Right lobe of liver (tissue), 6 donors: ENCODE results near the gene FUT1. TPM values are rescaled to one million over a fixed set of nuclear protein-coding genes. Genes with fewer than 3 reads are reported as not detected.
"Not testable (repeated sequence)": the region's sequence is repeated elsewhere in the genome, so short reads cannot be mapped to it uniquely, and the experiment has no call there.

Experiments used
- ATAC-seq, 4 donors: fragments of 200-7000 bp; cut with Tn5 transposase; one replicate each; pipeline ENCODE4 v1.9.1; 2020; ENCODE audit warnings: mild to moderate bottlenecking in 4 of 4, moderate library complexity in 4 of 4
- DNase-seq, 3 donors: peaks; one replicate each; pipeline ENCODE4 v3.0.0-alpha.2; 2020
- H3K27ac ChIP-seq, 3 donors: fragments of 200-600 bp; one replicate each; pipeline ENCODE4 v1.8.0; 2022
- H3K27me3 ChIP-seq, 2 donors: fragments of 200-600 bp; one replicate each; pipeline ENCODE4 v1.8.0; 2022
- H3K36me3 ChIP-seq, 4 donors: fragments of 200-600 bp; sonication (generic) in 1 of 4; one replicate each; pipeline versions ENCODE4 v1.5.1 to v1.8.0; 2017 to 2022; ENCODE audit warnings: control low read depth in 1 of 4
- H3K4me1 ChIP-seq, 4 donors: fragments of 200-600 bp; sonication (generic) in 1 of 4; one replicate each; pipeline versions ENCODE4 v1.5.1 to v1.8.0; 2017 to 2022; ENCODE audit warnings: control low read depth in 1 of 4
- H3K4me3 ChIP-seq, 3 donors: fragments of 200-600 bp; one replicate each; pipeline ENCODE4 v1.8.0; 2022
- H3K9me3 ChIP-seq, 4 donors: fragments of 200-600 bp; sonication (generic) in 1 of 4; one replicate each; pipeline versions ENCODE4 v1.5.1 to v1.8.0; 2017 to 2022; ENCODE audit warnings: control low read depth in 1 of 4
- POLR2A ChIP-seq: fragments of 450-650 bp; IDR thresholded peaks from one replicate; pipeline ENCODE4 v1.6.1; 2017; ENCODE audit warnings: antibody characterized with exemption, mild to moderate bottlenecking
- WGBS: methylation state at CpG from one replicate; pipeline ENCODE4 v1.1.6; 2018; ENCODE audit warnings: low coverage, low lambda C conversion rate; ENCODE audit not compliant: insufficient coverage; ENCODE audit errors: missing lambda C conversion rate; 5-methylcytosine and 5-hydroxymethylcytosine counted together
- intact Hi-C, 2 donors: fragments of 100-400 bp; cut with DNase I; formaldehyde crosslinking; loops; one replicate each; pipeline versions ENCODE4 v1.11.2 to v1.14.1; 2022
- total RNA-seq, 6 experiments: library from RNA; depleted of rRNA in 2 of 6; stranded (reverse); fragments of >200 nt in 2 of 6; fragmentation: NEBNext Ultra II Directional in 3 of 6; extraction: Animal tissue kit (Norgen Biotek cat#: 25700) in 3 of 6; gene quantifications; one replicate each; pipeline versions ENCODE4 v1.1.0 to v1.2.4, GENCODE V29; 2016 to 2023
- TF ChIP-seq, protein P1 (sequence below), 4 donors: fragments of 200-600 bp in 3 of 4; fragments of 450-650 bp in 1 of 4; IDR thresholded peaks; one replicate each; pipeline versions ENCODE4 v1.5.1 to v1.8.0; 2016 to 2022; ENCODE audit warnings: antibody characterized with exemption in 4 of 4, mild to moderate bottlenecking in 2 of 4
- donor health status: DM: no; HTN: yes; CAD: no.
- donor health status: DM: no; HTN: no; CAD: no.
- donor health status: DM: no; HTN: no; CAD: no.
- donor health status: DM: no; HTN: yes; CAD: no.
- donor health status: DM: no; HTN: yes; CAD: no.

FUT1 gene
- total RNA-seq, 6 experiments from 2014 or later, result 0.22 to 1.9 (median 0.93) TPM

DNA sequence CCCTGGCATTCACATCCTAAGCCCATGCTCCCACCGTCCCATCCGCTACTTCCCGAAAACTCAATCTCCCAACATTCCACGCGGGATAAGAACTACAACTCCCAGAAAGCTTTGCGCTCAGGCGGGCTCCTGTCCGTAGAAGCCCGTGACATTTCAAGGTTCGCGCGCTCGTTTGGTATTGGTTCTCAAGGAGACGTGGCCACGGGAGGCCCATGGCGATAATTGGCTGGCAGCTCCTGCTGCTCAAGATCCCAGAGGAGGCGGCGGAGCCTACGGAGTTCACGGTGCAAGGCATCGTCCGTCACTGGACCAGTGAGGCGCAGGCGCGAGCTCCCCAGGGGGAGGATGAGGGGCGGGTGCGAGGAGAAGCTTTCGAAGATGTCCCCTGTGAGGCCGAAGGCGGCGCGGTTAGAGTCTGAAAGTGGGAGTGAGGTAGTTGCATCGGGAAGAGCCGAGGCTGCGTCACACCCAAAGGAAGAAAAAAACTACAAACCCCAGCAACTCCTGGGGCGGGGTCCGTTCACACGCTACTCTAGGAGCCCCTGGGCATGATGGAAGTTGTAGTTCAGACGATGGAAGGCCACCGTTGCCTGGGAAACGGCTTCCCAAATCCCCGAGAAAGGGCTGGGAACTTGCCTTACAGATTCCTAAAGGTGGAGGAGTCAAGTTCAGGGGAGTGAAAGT, 31.7 kb downstream of the FUT1 start:
- Histone ChIP-seq H3K4me3 (peak overlapping the region; percentile 43 to 63 (median 59)), H3K4me1 (no peaks in the 10 kb centered on the region), H3K27me3 (no peaks in the 10 kb centered on the region), H3K9me3 (no peaks in the 10 kb centered on the region), H3K27ac (peak overlapping the region; percentile 33 to 62 (median 62)), H3K36me3 (no peaks in the 10 kb centered on the region)
- intact Hi-C loops, result no loop called here
- no peak for TF ChIP-seq POLR2A
- TF ChIP-seq, protein P1, sequence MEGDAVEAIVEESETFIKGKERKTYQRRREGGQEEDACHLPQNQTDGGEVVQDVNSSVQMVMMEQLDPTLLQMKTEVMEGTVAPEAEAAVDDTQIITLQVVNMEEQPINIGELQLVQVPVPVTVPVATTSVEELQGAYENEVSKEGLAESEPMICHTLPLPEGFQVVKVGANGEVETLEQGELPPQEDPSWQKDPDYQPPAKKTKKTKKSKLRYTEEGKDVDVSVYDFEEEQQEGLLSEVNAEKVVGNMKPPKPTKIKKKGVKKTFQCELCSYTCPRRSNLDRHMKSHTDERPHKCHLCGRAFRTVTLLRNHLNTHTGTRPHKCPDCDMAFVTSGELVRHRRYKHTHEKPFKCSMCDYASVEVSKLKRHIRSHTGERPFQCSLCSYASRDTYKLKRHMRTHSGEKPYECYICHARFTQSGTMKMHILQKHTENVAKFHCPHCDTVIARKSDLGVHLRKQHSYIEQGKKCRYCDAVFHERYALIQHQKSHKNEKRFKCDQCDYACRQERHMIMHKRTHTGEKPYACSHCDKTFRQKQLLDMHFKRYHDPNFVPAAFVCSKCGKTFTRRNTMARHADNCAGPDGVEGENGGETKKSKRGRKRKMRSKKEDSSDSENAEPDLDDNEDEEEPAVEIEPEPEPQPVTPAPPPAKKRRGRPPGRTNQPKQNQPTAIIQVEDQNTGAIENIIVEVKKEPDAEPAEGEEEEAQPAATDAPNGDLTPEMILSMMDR (IDR thresholded peaks at IDR 0.05), result no peak
- DNase-seq (peak; percentile 96 to 98 (median 98)), ATAC-seq (peak; percentile 80 to 91 (median 88))
- 15% methylated on average over 33 of the region's 42 CpGs for WGBS

DNA sequence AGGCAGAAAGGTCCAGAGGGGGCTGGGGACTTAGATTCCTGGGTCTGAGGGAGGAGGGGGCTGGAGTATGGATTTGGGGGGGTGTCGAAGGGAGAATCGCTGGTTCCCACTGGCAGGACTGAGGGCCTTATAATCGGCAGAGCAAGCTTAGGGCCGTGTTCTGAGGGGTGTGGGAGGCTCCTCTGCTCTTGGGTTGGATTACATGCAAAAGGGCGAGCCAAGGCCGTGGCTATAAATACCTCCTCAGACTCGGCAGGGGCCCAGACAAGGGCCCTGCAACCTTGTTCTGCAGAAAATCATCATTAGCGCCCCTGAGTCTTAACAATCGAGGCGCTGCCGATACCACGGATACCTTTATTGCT, 32.2 kb downstream of the FUT1 start:
- H3K27ac ChIP-seq, result peak overlapping the region in 1 of 3 donors; percentile 33

DNA sequence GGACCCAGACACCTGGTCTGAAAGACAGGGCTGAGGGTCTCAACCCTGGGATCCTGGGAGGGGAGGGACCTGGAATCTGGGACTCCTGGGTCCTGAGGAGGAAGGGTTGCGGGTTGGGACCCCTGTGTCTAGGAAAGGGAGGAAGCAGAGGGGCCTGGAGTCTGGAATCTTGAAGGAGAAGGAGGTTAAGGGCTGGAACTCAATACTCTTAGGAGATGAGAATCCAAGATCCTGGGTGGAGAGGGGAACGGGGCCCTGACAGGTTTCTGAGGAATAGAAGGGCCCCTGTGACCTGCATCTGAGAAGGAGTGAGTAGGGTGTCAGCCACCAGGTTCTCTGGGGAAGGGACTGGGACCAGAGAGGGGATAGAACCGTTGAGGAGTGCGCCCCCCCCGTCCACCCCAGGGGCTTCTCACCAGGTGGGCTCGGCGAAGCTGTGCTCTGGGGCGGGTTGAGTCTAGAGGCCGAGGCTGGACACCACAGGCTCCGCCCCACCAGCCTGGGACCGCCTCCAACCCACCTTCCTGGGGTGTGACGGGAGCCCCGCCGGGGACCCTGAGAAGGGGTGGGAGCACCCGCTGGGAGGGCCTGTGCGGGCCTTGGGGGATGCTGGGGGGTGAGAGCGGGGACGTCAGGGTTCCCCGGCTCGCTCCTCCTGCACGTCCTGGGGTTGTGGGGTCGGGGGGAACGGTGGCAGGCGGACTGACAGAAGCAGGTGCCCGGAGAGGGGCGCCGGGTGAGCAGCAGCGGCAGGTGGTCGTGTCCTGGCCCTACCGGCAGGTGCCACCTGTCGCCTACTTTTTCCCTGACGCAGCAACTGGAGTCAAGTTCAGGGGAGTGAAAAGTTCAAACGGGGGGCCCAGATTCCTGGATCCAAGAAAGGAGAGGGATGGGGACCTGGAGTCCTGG, 32.9 kb downstream of the FUT1 start, which contains the start of gene MAMSTR:
Gene MAMSTR, minus strand, starts transcription at position 463 of the 909 bp plus-strand sequence. CDS start 694 bp downstream, outside the sequence.
- no peaks in the 10 kb centered on the region for H3K36me3 ChIP-seq
- intact Hi-C loops, result no loop called here

More for the DNA sequence above, 32.2 kb downstream of the FUT1 start:
- TF ChIP-seq POLR2A, result no peak
- TF ChIP-seq, protein P1 (IDR thresholded peaks at IDR 0.05), result no peak
- no peaks in the 10 kb centered on the region for H3K36me3 ChIP-seq
- H3K4me1 ChIP-seq, result no peaks in the 10 kb centered on the region
- peak overlapping the region in 1 of 3 donors; percentile 59 for H3K4me3 ChIP-seq
- DNase-seq, result no peak
- H3K9me3 ChIP-seq, result no peaks in the 10 kb centered on the region
- H3K27me3 ChIP-seq, result no peaks in the 10 kb centered on the region
- no peak for ATAC-seq
- intact Hi-C loops, result no loop called here
- WGBS, result 20% methylated on average over 2 of the region's 12 CpGs

DNA sequence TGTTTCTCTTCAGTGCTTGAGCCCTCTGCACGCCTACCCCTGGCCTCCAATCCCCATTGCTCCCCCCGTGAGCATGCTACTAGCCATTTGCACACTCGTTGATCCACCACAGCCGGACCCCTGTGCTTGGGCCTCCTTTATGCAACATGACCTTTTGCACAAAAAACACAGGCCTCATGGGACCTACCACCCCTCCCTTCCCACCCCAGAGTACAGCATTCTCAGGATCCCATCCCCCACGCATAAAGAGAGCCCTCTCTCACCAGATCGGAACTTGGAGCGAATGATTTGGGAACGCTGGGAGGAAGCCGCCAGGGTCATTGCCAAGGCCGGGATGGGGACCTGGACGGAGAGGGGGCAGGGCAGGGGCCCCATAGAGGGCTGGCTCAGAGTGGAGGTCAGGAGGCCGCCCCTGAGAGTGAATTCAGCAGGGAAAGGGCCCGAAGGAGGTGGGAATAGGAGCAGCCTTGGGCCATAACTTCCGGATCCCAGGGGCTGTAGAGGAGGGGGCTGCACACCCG, 33.7 kb downstream of the FUT1 start:
- intact Hi-C loops, result no loop called here
- Histone ChIP-seq H3K9me3 (no peaks in the 10 kb centered on the region), H3K36me3 (no peaks in the 10 kb centered on the region), H3K4me3 (no peak overlapping the region), H3K27ac (no peak overlapping the region), H3K27me3 (no peaks in the 10 kb centered on the region), H3K4me1 (peaks cover 0 to 3% (median 0%) of the 10 kb centered on the region in 4 donors)
- TF ChIP-seq, protein P1 (IDR thresholded peaks at IDR 0.05), result no peak
- TF ChIP-seq POLR2A, result no peak
- WGBS, result 57% methylated on average over 15 of the region's 15 CpGs
- ATAC-seq (no peak), DNase-seq (no peak)

More for the DNA sequence above, 32.9 kb downstream of the FUT1 start, which contains the start of gene MAMSTR:
- Histone ChIP-seq H3K27ac (peak within 1 kb of the TSS in 2 of 3 donors; percentile 33 to 62), H3K4me3 (peak within 1 kb of the TSS in 2 of 3 donors; percentile 59 to 63), H3K4me1 (peaks cover 0 to 3% (median 0%) of the 10 kb centered on the region in 4 donors), H3K27me3 (no peaks in the 10 kb centered on the region), H3K9me3 (no peaks in the 10 kb centered on the region)
- ATAC-seq, result no peak
- no peak for DNase-seq
- TF ChIP-seq, protein P1 (IDR thresholded peaks at IDR 0.05), result no peak
- TF ChIP-seq POLR2A, result no peak
- WGBS, result 85% methylated on average over 12 of the region's 33 CpGs

DNA sequence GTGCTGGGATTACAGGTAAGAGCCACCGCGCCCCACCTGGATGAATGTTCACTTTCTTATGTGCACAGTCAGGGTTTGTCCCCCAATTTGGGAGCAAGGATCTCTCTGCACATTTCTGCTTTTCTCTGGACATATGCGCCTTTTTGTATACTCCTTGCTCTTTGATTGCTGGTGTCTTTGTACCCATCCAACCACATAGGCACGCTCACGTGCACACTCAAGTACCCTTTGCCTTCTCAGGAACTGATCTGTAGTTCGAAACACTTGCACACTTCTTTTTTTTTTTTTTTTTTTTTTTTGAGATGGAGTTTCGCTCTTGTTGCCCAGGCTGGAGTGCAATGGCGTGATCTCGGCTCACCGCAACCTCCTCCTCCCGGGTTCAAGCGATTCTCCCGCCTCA, 34.3 kb downstream of the FUT1 start:
- H3K27ac ChIP-seq, H3K27me3 ChIP-seq, H3K9me3 ChIP-seq, H3K4me1 ChIP-seq, H3K36me3 ChIP-seq, intact Hi-C loops, ATAC-seq, H3K4me3 ChIP-seq, DNase-seq: not testable (repeated sequence)
- 92% methylated on average over 13 of the region's 13 CpGs for WGBS
